ENCODE results near the gene DDC. TPM values are rescaled to one million over a fixed set of nuclear protein-coding genes. Genes with fewer than 3 reads are reported as not detected.

The DDC gene
- total and polyA plus RNA-seq, 10 donors, result 0.03 to 0.55 (median 0.29) TPM; not detected in 4

DNA sequence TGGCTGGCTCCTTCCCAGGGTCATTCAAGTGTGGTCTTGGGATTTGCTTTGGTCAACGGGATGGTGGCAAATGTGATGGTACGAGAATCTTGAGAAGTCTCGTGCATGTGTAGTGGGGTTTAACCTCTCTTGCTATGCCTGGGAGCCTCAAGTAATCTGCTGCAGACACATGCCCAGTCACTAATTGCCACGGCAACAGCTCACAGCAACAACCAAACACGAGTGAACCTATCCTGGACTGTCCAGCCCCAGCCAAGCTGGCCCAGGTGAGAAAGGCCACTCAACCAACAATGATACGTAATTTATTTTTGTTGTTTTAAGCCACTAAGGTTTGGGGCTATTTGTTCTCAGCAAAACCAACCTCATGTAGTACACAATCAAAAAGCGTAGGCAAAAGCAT is 38.1 kb upstream of the DDC start:
- H3K36me3 ChIP-seq, result peaks cover 0 to 100% (median 26%) of the 10 kb centered on the region in 6 donors
- no peaks in the 10 kb centered on the region for H3K27me3 ChIP-seq (replicated peaks in 1 of 7)
- no peaks in the 10 kb centered on the region for H3K9me3 ChIP-seq
- peaks cover 0 to 29% (median 9%) of the 10 kb centered on the region in 6 donors for H3K4me1 ChIP-seq
- TF ChIP-seq POLR2A (IDR thresholded peaks at IDR 0.05) (no peak), POLR2AphosphoS5 (IDR thresholded peaks at IDR 0.05) (no peak)
- TF ChIP-seq, protein P1, sequence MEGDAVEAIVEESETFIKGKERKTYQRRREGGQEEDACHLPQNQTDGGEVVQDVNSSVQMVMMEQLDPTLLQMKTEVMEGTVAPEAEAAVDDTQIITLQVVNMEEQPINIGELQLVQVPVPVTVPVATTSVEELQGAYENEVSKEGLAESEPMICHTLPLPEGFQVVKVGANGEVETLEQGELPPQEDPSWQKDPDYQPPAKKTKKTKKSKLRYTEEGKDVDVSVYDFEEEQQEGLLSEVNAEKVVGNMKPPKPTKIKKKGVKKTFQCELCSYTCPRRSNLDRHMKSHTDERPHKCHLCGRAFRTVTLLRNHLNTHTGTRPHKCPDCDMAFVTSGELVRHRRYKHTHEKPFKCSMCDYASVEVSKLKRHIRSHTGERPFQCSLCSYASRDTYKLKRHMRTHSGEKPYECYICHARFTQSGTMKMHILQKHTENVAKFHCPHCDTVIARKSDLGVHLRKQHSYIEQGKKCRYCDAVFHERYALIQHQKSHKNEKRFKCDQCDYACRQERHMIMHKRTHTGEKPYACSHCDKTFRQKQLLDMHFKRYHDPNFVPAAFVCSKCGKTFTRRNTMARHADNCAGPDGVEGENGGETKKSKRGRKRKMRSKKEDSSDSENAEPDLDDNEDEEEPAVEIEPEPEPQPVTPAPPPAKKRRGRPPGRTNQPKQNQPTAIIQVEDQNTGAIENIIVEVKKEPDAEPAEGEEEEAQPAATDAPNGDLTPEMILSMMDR (IDR thresholded peaks at IDR 0.05 in 8 of 11, conservative IDR thresholded peaks at IDR 0.05 in 3 of 11), result no peak
- no peak for DNase-seq
- 83 to 91% (median 88%) methylated on average over 6 to 7 of the region's 7 CpGs for WGBS, 5 donors
- no peak overlapping the region for H3K27ac ChIP-seq
- intact Hi-C loops (cut with DNase I; ENCODE audit: low total_unique reads), result no loop called here
- no peak overlapping the region for H3K4me3 ChIP-seq

DNA sequence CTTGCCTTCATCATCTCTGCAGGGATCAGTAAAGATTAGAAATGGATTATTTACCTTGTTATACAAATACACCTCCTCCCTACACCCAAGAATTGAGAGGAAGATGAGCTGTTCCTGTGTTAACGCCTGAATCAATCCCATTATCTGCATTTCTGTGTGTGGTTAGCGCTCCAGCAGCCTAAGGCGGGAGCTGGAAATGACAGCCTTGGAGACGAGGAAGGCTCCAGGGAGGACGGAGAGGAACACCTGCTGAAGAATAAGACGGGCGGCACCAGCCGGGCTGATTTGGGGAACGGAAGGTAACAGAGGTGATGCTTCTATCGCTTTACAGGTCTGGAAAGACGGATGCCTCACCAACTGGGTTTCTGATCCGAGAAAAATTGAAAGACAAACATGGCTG is 34.2 kb upstream of the DDC start:
- intact Hi-C loops (cut with DNase I; ENCODE audit: low total_unique reads), result no loop called here

DNA sequence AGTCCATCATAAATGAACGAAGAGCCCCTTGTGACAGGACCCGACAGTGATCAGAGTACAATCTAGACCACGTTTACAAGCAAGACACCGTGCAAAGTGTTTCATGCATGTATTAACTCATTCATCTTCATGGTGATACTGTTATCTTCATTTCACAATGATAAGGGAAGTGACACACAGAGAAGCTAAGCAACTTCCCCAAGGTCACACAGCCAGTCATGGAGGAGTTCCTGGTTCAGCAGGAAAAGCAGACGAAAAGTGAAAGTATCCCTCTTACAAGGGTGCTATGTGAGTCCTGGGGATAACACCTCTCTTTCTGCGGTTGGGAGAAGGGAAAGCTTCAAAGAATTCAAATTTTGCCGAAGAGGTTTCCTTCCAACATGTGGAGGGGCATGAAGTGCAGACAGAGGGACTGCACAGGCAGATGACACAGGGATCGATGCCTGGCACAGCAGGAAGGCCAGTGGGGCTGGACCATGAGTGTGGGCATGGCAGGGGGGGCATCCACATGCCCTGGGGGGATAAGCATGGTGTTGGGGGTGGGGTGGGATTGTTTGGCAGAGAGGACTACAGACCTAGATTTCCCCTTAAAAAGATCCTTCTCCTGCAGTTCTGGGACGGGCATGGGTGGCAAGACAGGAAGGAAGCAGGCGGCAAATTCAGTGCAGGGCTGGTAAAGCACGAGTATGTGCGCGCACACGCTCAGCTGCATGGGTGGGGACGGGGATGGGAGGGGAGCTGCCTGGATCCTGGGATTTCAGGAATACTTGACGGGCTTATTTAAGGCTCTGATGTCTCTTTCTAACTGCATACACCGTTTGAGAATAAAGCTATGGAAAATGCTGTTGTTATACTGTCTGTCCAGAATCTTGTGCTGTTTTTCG is 33.5 kb upstream of the DDC start:
- Histone ChIP-seq H3K36me3 (peaks cover 0 to 96% (median 2%) of the 10 kb centered on the region in 6 donors), H3K27me3 (replicated peaks in 1 of 7) (no peaks in the 10 kb centered on the region), H3K9me3 (no peaks in the 10 kb centered on the region), H3K4me1 (peaks cover 0 to 32% (median 13%) of the 10 kb centered on the region in 6 donors), H3K4me3 (no peak overlapping the region), H3K27ac (peak overlapping the region in 4 of 8 donors; percentile 7 to 62 (median 34))
- DNase-seq, result no peak
- 66 to 76% (median 74%) methylated on average over 18 of the region's 18 CpGs for WGBS, 5 donors
- TF ChIP-seq POLR2AphosphoS5 (IDR thresholded peaks at IDR 0.05), result peak in 2 of 3 donors; percentile 11 to 12
- TF ChIP-seq, protein P1 (IDR thresholded peaks at IDR 0.05 in 8 of 11, conservative IDR thresholded peaks at IDR 0.05 in 3 of 11), result no peak
- intact Hi-C loops (cut with DNase I; ENCODE audit: low total_unique reads), result no loop called here

More for the DNA sequence above, 34.2 kb upstream of the DDC start:
- H3K9me3 ChIP-seq, result no peaks in the 10 kb centered on the region
- peaks cover 0 to 96% (median 6%) of the 10 kb centered on the region in 6 donors for H3K36me3 ChIP-seq
- TF ChIP-seq POLR2A (IDR thresholded peaks at IDR 0.05), result no peak
- TF ChIP-seq, protein P1 (IDR thresholded peaks at IDR 0.05 in 8 of 11, conservative IDR thresholded peaks at IDR 0.05 in 3 of 11), result no peak
- no peak for TF ChIP-seq POLR2AphosphoS5 (IDR thresholded peaks at IDR 0.05)
- WGBS, 5 donors, result 86 to 92% (median 90%) methylated on average over 12 of the region's 12 CpGs
- peaks cover 0 to 32% (median 13%) of the 10 kb centered on the region in 6 donors for H3K4me1 ChIP-seq
- H3K27ac ChIP-seq, result peak overlapping the region in 3 of 8 donors; percentile 33 to 62 (median 43)
- H3K27me3 ChIP-seq (replicated peaks in 1 of 7), result no peaks in the 10 kb centered on the region
- no peak overlapping the region for H3K4me3 ChIP-seq
- no peak for DNase-seq

DNA sequence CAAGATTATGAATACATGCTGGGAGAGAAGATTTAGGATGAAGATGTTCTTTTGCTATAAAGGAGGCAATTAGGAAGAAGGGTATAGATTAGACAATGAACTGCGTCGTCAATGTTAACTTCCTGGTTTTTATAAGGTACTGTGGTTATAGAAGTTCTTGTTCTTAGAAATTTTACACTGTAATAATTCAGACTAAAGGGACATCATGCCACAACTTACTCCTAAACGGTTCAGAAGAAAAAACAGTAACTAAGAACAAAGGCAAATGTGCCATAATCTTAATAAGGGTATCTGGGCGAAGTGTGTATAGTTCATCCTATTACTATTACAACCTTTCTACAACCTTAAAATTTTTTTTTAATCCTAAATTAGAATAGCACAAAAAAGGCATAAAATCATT is 31.3 kb upstream of the DDC start:
- no peak for DNase-seq
- TF ChIP-seq, protein P1 (IDR thresholded peaks at IDR 0.05 in 8 of 11, conservative IDR thresholded peaks at IDR 0.05 in 3 of 11), result no peak
- no peak for TF ChIP-seq POLR2A (IDR thresholded peaks at IDR 0.05)
- TF ChIP-seq POLR2AphosphoS5 (IDR thresholded peaks at IDR 0.05), result no peak
- H3K36me3 ChIP-seq, result peaks cover 0 to 96% (median 12%) of the 10 kb centered on the region in 6 donors
- no peaks in the 10 kb centered on the region for H3K27me3 ChIP-seq (replicated peaks in 1 of 7)
- WGBS, 5 donors, result 77 to 87% (median 79%) methylated on average over 4 of the region's 4 CpGs
- H3K27ac ChIP-seq, result no peak overlapping the region
- peaks cover 0 to 32% (median 13%) of the 10 kb centered on the region in 6 donors for H3K4me1 ChIP-seq
- intact Hi-C loops (cut with DNase I; ENCODE audit: low total_unique reads), result no loop called here
- no peaks in the 10 kb centered on the region for H3K9me3 ChIP-seq
- no peak overlapping the region for H3K4me3 ChIP-seq
